NOMO-1 treated with DMSO at 0.1 percent for 48 hours (cell line): ENCODE results near the gene TP53RK.
A peak's percentile ranks its signal among the peaks of the same experiment; 100 is the strongest.
"Not testable (repeated sequence)": the region's sequence is repeated elsewhere in the genome, so short reads cannot be mapped to it uniquely, and the experiment has no call there.

Source experiments
- DNase-seq: peaks from one replicate; lab custom pipeline; 2025; ENCODE audit not compliant: unreplicated experiment; lab: John Stamatoyannopoulos, UW

Gene TP53RK

DNA sequence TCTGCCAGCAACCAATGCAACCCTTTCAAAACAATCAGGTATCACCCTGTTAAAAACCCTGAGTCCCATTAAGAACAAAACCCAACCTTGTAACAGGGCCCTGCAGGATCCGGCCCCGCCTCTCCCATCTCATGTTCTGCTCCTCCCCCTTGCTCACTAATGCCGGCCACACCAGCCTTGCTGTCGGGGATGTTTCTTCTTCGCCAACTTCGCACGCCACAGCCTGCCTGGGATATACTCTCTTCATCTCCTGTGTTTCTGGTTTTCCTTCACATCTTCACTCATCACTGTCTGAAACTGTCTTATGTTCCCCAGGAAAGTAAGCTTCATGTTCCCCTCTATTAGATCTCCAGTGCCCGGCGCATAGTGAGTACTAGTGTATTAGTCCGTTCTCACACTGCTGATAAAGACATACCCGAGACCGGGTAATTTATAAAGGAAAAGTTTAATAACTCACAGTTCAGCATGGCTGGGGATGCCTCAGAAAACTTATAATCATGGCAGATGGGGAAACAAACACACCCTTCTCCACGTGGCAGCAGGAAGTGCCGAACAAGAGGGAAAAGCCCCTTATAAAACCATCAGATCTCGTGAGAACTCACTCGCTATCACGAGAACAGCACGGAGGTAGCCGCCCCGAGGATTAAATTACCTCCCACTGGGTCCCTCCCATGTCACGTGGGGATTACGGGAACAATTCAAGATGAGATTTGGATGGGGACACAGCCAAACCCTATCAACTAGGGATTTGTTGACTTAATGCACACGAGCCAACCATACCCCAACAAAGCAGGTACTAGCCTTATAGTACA is 5.1 kb downstream of the TP53RK start:
- no peak for DNase-seq

- no peak for DNase-seq
These were observed 5.6 kb downstream of the TP53RK start for GRCh38 chr20:46683668-46683938.

GRCh38 chr20:46683011-46683667 is 6.1 kb downstream of the TP53RK start:
- no peak for DNase-seq

DNA sequence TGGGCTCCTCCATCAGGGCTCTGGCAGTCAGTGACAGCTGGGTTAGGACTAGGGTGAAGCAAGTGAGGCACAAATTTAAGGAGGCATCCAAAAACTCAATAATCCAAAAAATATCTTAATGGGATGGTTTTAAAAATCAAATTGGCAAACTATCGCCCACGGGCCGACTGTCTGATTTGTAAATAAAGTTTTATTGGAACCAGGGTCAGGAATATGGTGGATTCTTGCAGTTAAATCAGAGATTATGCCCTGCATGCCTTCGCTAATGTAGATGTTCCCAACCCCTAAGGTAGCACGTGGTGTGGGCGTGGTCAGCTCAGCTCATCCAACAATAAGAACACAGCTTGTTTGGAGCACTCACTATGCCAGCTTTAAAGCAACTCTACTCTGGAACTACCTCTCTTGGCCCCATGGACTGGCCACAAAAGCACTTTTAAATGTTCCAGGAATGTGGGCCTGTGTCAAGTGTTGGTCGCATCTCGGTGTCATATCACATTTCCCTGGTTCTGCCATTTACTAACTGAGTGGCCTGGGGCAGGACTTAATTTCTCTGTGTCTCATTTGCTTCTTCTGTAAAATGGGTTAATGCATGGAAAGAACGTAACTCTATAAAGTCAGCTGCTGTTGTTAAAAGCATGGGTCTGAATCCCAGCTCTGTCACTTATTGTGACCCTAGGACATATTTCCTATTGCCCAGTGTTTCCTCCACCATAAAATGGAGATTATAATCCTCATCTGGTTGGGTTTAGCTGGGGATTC is 7.0 kb downstream of the TP53RK start:
- no peak for DNase-seq

- DNase-seq = peak; percentile 69
These were observed 8.0 kb downstream of the TP53RK start for GRCh38 chr20:46681032-46681854.

DNA sequence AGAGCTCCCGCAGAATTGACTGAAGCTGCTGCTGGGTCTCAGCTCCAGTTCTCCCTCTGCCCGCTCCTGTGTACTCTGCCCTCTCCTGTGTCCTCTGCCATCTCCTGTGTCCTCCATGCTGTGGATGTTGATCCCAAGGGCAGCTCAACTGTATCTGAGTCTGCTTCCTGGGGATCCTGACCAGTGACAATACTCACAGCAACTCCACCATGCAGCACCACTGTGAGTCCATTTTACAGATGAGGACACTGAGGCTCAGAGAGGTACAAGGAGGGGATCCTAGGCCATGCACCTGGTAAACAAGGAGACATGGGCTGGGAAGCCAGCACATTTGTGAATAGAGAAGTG is 8.6 kb downstream of the TP53RK start:
- DNase-seq = no peak

GRCh38 chr20:46678516-46678915 is 10.7 kb downstream of the TP53RK start:
- no peak for DNase-seq

DNA sequence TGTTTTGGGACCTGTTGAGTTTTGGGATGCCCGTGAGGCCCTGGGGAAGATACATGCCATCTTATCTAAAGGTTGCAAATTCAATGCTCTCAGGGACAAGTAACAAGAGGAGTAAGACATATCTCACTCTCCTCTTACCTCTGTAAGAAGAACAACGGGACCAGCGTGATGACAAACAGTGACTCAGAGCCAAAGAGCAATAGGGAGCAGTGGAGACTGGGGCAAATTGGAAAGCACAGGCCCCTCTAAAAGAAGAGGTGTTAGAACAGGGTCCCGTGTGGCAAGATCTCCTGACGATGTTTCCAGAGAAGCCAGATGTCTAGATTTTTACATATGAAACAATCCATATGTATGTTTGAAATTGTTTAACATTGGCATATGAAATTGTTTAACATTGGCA is 11.6 kb downstream of the TP53RK start:
- no peak for DNase-seq

- DNase-seq = not testable (repeated sequence)
These were observed 12.5 kb downstream of the TP53RK start for GRCh38 chr20:46676649-46677316.

DNA sequence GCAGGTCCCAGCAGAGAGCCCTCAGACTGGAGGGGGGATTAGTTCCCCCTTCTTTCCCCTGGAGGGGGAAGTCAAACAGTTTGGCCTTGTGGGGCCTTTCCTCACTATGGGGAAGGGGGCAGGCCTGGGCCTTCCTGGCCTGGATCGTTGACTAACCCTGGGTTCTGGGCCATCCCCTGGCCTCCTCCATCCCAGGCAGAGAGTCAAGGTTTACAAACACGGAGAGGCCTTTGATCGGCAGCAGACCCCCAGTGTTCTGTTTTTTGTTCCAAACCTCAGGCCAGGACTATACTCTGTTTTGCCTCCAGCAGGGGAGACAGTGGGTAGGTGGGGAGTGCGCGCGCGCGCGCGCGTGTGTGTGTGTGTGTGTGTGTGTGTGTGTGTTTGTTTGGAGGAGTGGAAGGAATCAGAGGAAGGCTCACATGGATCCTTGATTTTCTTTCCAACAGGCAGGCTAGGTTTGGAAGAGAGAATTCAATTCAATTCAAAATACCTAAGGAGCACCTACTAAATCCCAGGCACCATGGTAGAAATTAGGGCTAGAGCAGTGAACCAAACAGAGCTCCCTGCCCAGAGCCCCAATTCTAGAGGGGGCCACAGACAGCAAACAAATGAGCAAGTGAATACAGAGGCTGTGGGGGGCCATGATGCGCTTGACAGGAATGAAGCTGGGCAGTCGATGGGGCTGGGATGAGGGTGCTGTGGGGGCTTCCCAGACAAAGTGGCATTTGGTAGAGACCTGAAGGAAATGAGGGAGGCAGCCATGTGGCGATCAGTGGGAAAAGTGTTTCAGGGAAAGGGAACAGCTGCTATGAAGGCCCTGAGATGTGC is 14.8 kb downstream of the TP53RK start:
- no peak for DNase-seq

GRCh38 chr20:46673394-46674252 is 15.6 kb downstream of the TP53RK start:
- DNase-seq = no peak

- no peak for DNase-seq
These were observed 16.6 kb downstream of the TP53RK start for GRCh38 chr20:46672543-46673148.

DNA sequence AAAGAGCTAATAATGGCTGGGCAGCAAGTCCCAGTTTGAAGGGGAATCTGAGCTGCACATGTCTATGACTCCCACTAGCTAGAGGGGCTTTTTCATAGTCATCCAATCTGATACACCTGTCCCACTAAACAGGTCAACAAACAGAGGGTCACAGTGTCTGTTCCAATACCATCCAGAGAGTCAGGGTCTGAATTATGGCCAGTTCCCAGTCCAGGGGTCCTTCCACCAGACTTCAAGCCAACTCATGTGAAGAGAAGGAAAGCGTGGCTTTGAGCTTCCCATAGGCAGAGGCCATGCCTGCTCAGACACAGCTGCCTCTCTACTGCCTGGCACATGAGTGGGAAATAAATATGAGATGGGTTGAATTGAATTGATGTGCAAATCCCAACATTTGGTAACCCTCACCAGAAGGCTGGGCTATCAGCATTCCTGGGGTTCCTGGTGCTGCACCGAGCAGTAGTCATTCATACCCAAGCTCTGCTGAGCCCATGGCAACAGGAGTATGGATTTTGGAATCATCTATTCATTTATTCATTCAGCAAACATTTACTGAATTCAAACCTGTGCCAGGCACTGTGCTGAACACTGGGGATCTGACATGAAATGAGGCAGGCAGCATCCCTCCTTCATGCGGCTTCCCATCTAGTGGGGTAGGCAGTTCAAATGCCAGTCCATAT is 17.2 kb downstream of the TP53RK start:
- DNase-seq = no peak

GRCh38 chr20:46670585-46671584 is 18.4 kb downstream of the TP53RK start:
- DNase-seq = no peak

- DNase-seq = no peak
These were observed 19.0 kb downstream of the TP53RK start for GRCh38 chr20:46670228-46670584.

GRCh38 chr20:46666818-46667515 is 22.3 kb downstream of the TP53RK start:
- no peak for DNase-seq
